Osteocyte (in vitro differentiated cells): ENCODE measurements around the gene SLC17A8. TPM values are rescaled to one million over a fixed set of nuclear protein-coding genes. Genes with fewer than 3 reads are reported as not detected.

Experiments
- DNase-seq: peaks from one replicate; pipeline ENCODE4 v3.0.0; 2021; ENCODE audit warnings: mixed read lengths; ENCODE audit not compliant: unreplicated experiment; ENCODE audit errors: extremely low spot score
- H3K27ac Mint-ChIP-seq: one replicate; pipeline ENCODE4 v1.8.0; 2021; ENCODE audit warnings: mild to moderate bottlenecking, mixed read lengths; ENCODE audit not compliant: unreplicated experiment
- H3K27me3 Mint-ChIP-seq: one replicate; pipeline ENCODE4 v1.8.0; 2021; ENCODE audit warnings: mixed read lengths; ENCODE audit not compliant: unreplicated experiment
- H3K36me3 Mint-ChIP-seq: one replicate; pipeline ENCODE4 v1.8.0; 2021; ENCODE audit warnings: mixed read lengths; ENCODE audit not compliant: unreplicated experiment
- H3K4me1 Mint-ChIP-seq: one replicate; pipeline ENCODE4 v1.8.0; 2021; ENCODE audit warnings: mixed read lengths; ENCODE audit not compliant: unreplicated experiment
- H3K4me3 Mint-ChIP-seq: one replicate; pipeline ENCODE4 v1.8.0; 2021; ENCODE audit warnings: mild to moderate bottlenecking, moderate library complexity, mixed read lengths; ENCODE audit not compliant: unreplicated experiment
- H3K9me3 Mint-ChIP-seq: one replicate; pipeline ENCODE4 v1.8.0; 2021; ENCODE audit warnings: mixed read lengths; ENCODE audit not compliant: unreplicated experiment
- CTCF ChIP-seq: fragments of 200-600 bp; sonication (generic); IDR thresholded peaks from 2 replicates; pipeline ENCODE4 v1.5.0; 2021; ENCODE audit warnings: antibody characterized with exemption, mild to moderate bottlenecking, moderate library complexity
- total RNA-seq: library from RNA; stranded (reverse); gene quantifications from 2 replicates; pipeline ENCODE4 v1.2.1, GENCODE V29; 2021

SLC17A8 gene
- total RNA-seq, 1 donor from 2014 or later, result not detected

GRCh38 chr12:100376161-100376560, 19.3 kb downstream of the SLC17A8 start:
- TF ChIP-seq CTCF, result no peak
- H3K27ac Mint-ChIP-seq, result no peak overlapping the region
- no peak for DNase-seq
- no peaks in the 10 kb centered on the region for H3K9me3 Mint-ChIP-seq
- H3K36me3 Mint-ChIP-seq, result no peaks in the 10 kb centered on the region
- peaks cover 7% of the 10 kb centered on the region for H3K4me1 Mint-ChIP-seq
- peaks cover 15% of the 10 kb centered on the region for H3K27me3 Mint-ChIP-seq
- no peak overlapping the region for H3K4me3 Mint-ChIP-seq

- no peak for DNase-seq
- H3K36me3 Mint-ChIP-seq, result no peaks in the 10 kb centered on the region
- H3K4me3 Mint-ChIP-seq, result no peak overlapping the region
- H3K27me3 Mint-ChIP-seq, result peaks cover 5% of the 10 kb centered on the region
- TF ChIP-seq CTCF, result no peak
- H3K27ac Mint-ChIP-seq, result no peak overlapping the region
- no peaks in the 10 kb centered on the region for H3K9me3 Mint-ChIP-seq
- H3K4me1 Mint-ChIP-seq, result no peaks in the 10 kb centered on the region
Observed at GRCh38 chr12:100381379-100381778, 24.5 kb downstream of the SLC17A8 start.

GRCh38 chr12:100382338-100382737, 25.5 kb downstream of the SLC17A8 start:
- Mint-ChIP-seq H3K27me3 (peaks cover 5% of the 10 kb centered on the region), H3K36me3 (no peaks in the 10 kb centered on the region)
- TF ChIP-seq CTCF, result no peak

DNA sequence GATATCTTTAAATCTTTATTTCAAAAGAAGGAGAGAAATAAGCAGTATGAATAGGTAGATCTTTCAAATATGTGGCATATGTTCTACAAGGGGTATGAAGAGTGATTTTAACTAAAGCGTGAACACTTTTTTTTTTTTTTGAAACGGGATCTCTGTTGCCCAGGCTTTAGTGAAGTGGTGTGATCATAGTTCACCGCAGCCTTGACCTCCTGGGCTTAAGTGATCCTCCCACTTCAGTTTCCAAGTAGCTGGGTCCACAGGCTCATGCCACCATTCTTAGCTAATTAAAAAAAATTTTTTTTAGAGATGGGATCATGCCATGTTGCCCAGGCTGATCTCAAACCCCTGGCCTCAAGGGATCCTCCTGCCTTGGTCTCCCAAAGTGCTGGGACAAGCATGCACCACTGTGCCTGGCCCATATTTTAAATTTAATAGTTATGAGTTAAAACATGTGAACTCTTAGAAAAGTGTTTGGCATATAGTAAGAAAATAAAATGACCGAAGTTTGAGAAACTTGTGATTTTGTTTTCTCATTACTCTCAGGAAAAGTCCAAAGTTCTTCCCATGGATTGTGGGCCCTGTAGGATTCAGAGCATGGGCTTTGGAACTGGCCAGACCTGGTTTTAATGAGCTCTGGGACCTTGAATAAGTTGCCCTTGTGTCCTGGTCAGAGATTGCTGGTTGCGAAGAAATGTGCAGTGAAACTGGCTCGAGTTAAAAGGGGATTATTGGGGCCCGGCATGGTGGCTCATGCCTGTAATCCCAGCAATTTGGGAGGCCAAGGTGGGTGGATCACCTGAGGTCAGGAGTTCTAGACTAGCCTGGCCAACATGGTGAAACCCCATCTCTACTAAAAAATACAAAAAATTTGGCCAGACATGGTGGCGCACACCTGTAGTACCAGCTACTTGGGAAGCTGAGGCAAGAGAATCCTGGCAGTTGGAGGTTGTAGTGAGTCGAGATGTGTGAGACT, 27.0 kb downstream of the SLC17A8 start:
- Mint-ChIP-seq H3K27ac (no peak overlapping the region), H3K4me1 (no peaks in the 10 kb centered on the region), H3K27me3 (peaks cover 10% of the 10 kb centered on the region), H3K4me3 (no peak overlapping the region), H3K36me3 (no peaks in the 10 kb centered on the region), H3K9me3 (no peaks in the 10 kb centered on the region)
- no peak for DNase-seq
- TF ChIP-seq CTCF, result no peak

More at GRCh38 chr12:100382338-100382737, 25.5 kb downstream of the SLC17A8 start:
- no peak for DNase-seq
- H3K27ac Mint-ChIP-seq, result no peak overlapping the region
- H3K9me3 Mint-ChIP-seq, result no peaks in the 10 kb centered on the region
- no peaks in the 10 kb centered on the region for H3K4me1 Mint-ChIP-seq
- H3K4me3 Mint-ChIP-seq, result no peak overlapping the region

- Mint-ChIP-seq H3K27me3 (peaks cover 10% of the 10 kb centered on the region), H3K4me3 (no peak overlapping the region), H3K36me3 (no peaks in the 10 kb centered on the region), H3K27ac (no peak overlapping the region), H3K4me1 (no peaks in the 10 kb centered on the region), H3K9me3 (no peaks in the 10 kb centered on the region)
- DNase-seq, result no peak
- no peak for TF ChIP-seq CTCF
Observed at GRCh38 chr12:100384559-100384935, 27.7 kb downstream of the SLC17A8 start.
